A549 treated with GW870086 at 1 μM for 4 hours (cell line): ENCODE measurements around the gene GNAI2. TPM values are rescaled to one million over a fixed set of nuclear protein-coding genes. Genes with fewer than 3 reads are reported as not detected.

Experiments
- total RNA-seq: library from RNA; stranded (reverse); fragments of 200-300 nt; extraction: Qiagen RNA extraction; gene quantifications from 5 replicates; pipeline ENCODE4 v1.2.3, GENCODE V29; 2022; ENCODE audit warnings: low read depth

Gene GNAI2
- 36.6 to 47.7 TPM (median 45.5 TPM) in 5 replicates for total RNA-seq

GRCh38 chr3:50235716-50236483, at the start of gene GNAI2:
Gene GNAI2, plus strand, starts transcription at chr3:50236204. Its CDS starts 132 bp downstream, at chr3:50236336.

GRCh38 chr3:50190936-50191660, 44.9 kb upstream of the GNAI2 start, which contains the start of gene GNAT1:
Gene GNAT1, plus strand, starts transcription at chr3:50191610. Its CDS starts 116 bp downstream, at chr3:50191726.

GRCh38 chr3:50204804-50205412, 31.1 kb upstream of the GNAI2 start, which contains the start of gene SLC38A3:
Gene SLC38A3, plus strand, starts transcription at chr3:50205271. Its CDS starts 8,929 bp downstream, at chr3:50214200.

GRCh38 chr3:50268703-50269451, 32.9 kb downstream of the GNAI2 start, which contains the start of gene SEMA3B:
Gene SEMA3B, plus strand, starts transcription at chr3:50269147. Its CDS starts 94 bp downstream, at chr3:50269241.

GRCh38 chr3:50278880-50279224, 42.8 kb downstream of the GNAI2 start, which contains the start of gene LSMEM2:
Gene LSMEM2, plus strand, starts transcription at chr3:50279087. Its CDS starts 27 bp downstream, at chr3:50279114.

GRCh38 chr3:50292159-50293078, 56.4 kb downstream of the GNAI2 start, which contains the start of gene IFRD2:
Gene IFRD2, minus strand, starts transcription at chr3:50292429. Its CDS starts 155 bp downstream, at chr3:50292274.

GRCh38 chr3:50298836-50299637, 63.0 kb downstream of the GNAI2 start, which contains the start of the genes HYAL3 and NAA80:
Gene HYAL3, minus strand, starts transcription at chr3:50299405. Its CDS starts 3,803 bp downstream, at chr3:50295602.
Gene NAA80, minus strand, starts transcription at chr3:50299405. Its CDS starts 1,942 bp downstream, at chr3:50297463.

GRCh38 chr3:50303013-50303815, 67.2 kb downstream of the GNAI2 start, which contains the start of gene HYAL1:
Gene HYAL1, minus strand, starts transcription at chr3:50303574. Its CDS starts 618 bp downstream, at chr3:50302956.

Other genes with a start within 250 kb of the GNAI2 start
- 31.0 to 33.5 TPM (median 33.0 TPM) in 5 replicates for gene RBM5, start 147.3 kb upstream of the GNAI2 start, total RNA-seq
- 10.1 to 16.4 TPM (median 15.0 TPM) in 5 replicates for gene SEMA3F, start 80.9 kb upstream of the GNAI2 start, total RNA-seq
- not detected in 5 replicates for gene GNAT1, start 44.6 kb upstream of the GNAI2 start, total RNA-seq
- 0.06 to 0.14 TPM in 2 of 5 replicates, not detected in the others for gene SLC38A3, start 30.9 kb upstream of the GNAI2 start, total RNA-seq
- gene SEMA3B, start 32.9 kb downstream of the GNAI2 start, total RNA-seq: 5.1 to 9.7 TPM (median 7.3 TPM) in 5 replicates
- 0.10 TPM in 1 of 5 replicates, not detected in the others for gene LSMEM2, start 42.9 kb downstream of the GNAI2 start, total RNA-seq
- 69.2 to 98.8 TPM (median 94.6 TPM) in 5 replicates for gene IFRD2, start 56.2 kb downstream of the GNAI2 start, total RNA-seq
- gene HYAL3, start 63.2 kb downstream of the GNAI2 start, total RNA-seq: 6.4 to 11.3 TPM (median 9.6 TPM) in 5 replicates
- gene NAA80, start 63.2 kb downstream of the GNAI2 start, total RNA-seq: 6.2 to 8.9 TPM (median 6.5 TPM) in 5 replicates
- gene HYAL1, start 67.4 kb downstream of the GNAI2 start, total RNA-seq: 0.45 to 0.70 TPM (median 0.56 TPM) in 5 replicates
- 24.6 to 31.4 TPM (median 30.4 TPM) in 5 replicates for gene HYAL2, start 86.5 kb downstream of the GNAI2 start, total RNA-seq
- 28.2 to 41.0 TPM (median 36.2 TPM) in 5 replicates for gene TUSC2, start 92.0 kb downstream of the GNAI2 start, total RNA-seq
- 17.0 to 21.1 TPM (median 19.6 TPM) in 5 replicates for gene RASSF1, start 104.6 kb downstream of the GNAI2 start, total RNA-seq
- 0.37 to 1.8 TPM (median 1.2 TPM) in 5 replicates for gene ZMYND10, start 109.5 kb downstream of the GNAI2 start, total RNA-seq
- gene NPRL2, start 114.6 kb downstream of the GNAI2 start, total RNA-seq: 11.4 to 12.6 TPM (median 11.9 TPM) in 5 replicates
- 13.9 to 22.8 TPM (median 19.4 TPM) in 5 replicates for gene CYB561D2, start 114.7 kb downstream of the GNAI2 start, total RNA-seq
- gene TMEM115, start 123.3 kb downstream of the GNAI2 start, total RNA-seq: 39.4 to 47.2 TPM (median 44.6 TPM) in 5 replicates